Colonic mucosa (tissue), 4 donors: ENCODE measurements around the gene SRPX. TPM values are rescaled to one million over a fixed set of nuclear protein-coding genes. Genes with fewer than 3 reads are reported as not detected.

ENCODE experiments used
- DNase-seq: peaks from one replicate; pipeline ENCODE4 v3.0.0-alpha.2; 2020
- H3K27ac ChIP-seq: fragments of 200-600 bp; one replicate; pipeline ENCODE4 v1.8.0; 2021
- H3K27me3 ChIP-seq: fragments of 200-600 bp; one replicate; pipeline ENCODE4 v1.8.0; 2021
- H3K36me3 ChIP-seq: fragments of 200-600 bp; one replicate; pipeline ENCODE4 v1.8.0; 2021
- H3K4me1 ChIP-seq: fragments of 200-600 bp; one replicate; pipeline ENCODE4 v1.8.0; 2021; ENCODE audit warnings: mild to moderate bottlenecking
- H3K4me3 ChIP-seq: fragments of 200-600 bp; one replicate; pipeline ENCODE4 v1.8.0; 2021
- H3K9ac ChIP-seq, 2 donors: one replicate each; pipeline ENCODE4 v1.7.0; 2013; ENCODE audit warnings: control low read depth in 2 of 2, low read depth in 2 of 2, low read length in 2 of 2
- H3K9me3 ChIP-seq: fragments of 200-600 bp; one replicate; pipeline ENCODE4 v1.8.0; 2021
- CTCF ChIP-seq: fragments of 200-600 bp; IDR thresholded peaks from one replicate; pipeline ENCODE4 v1.8.0; 2022; ENCODE audit warnings: antibody characterized with exemption, mild to moderate bottlenecking
- intact Hi-C: fragments of 100-400 bp; cut with DNase I; formaldehyde crosslinking; loops from one replicate; pipeline ENCODE4 v1.14.1; 2022
- total RNA-seq, 2 donors: library from RNA; stranded (reverse); fragmentation: NEBNext Ultra II Directional in 1 of 2; extraction: Animal tissue kit (Norgen Biotek cat#: 25700) in 1 of 2; gene quantifications; one replicate each; pipeline ENCODE4 v1.2.1, GENCODE V29; 2021
- donor health status: healthy.
- donor health status: DM: no; HTN: no; CAD: no.
- donor health status: DM: no; HTN: no; CAD: no.

Gene SRPX
- total RNA-seq, 2 donors from 2014 or later = 7.6 to 15.9 TPM

GRCh38 chrX:38220024-38220414, 652 bp downstream of the SRPX start:
- H3K27ac ChIP-seq = no peak overlapping the region
- peak overlapping the region in 1 of 2 donors; percentile 41 for H3K9ac ChIP-seq
- intact Hi-C loops = no loop called here
- no peaks in the 10 kb centered on the region for H3K36me3 ChIP-seq
- H3K27me3 ChIP-seq = no peaks in the 10 kb centered on the region
- DNase-seq = peak; percentile 53
- TF ChIP-seq CTCF = no peak
- H3K9me3 ChIP-seq = no peaks in the 10 kb centered on the region
- H3K4me3 ChIP-seq = peak overlapping the region; percentile 32
- no peaks in the 10 kb centered on the region for H3K4me1 ChIP-seq

GRCh38 chrX:38216642-38217041, 4.0 kb downstream of the SRPX start:
- Histone ChIP-seq H3K36me3 (no peaks in the 10 kb centered on the region), H3K9ac (no peak overlapping the region), H3K4me3 (no peak overlapping the region), H3K27me3 (no peaks in the 10 kb centered on the region), H3K4me1 (no peaks in the 10 kb centered on the region), H3K9me3 (no peaks in the 10 kb centered on the region), H3K27ac (no peak overlapping the region)
- no peak for TF ChIP-seq CTCF
- DNase-seq = no peak
- intact Hi-C loops = no loop called here

GRCh38 chrX:38214551-38215531, 5.8 kb downstream of the SRPX start:
- Histone ChIP-seq H3K4me3 (no peak overlapping the region), H3K9ac (no peak overlapping the region), H3K4me1 (no peaks in the 10 kb centered on the region), H3K9me3 (no peaks in the 10 kb centered on the region), H3K36me3 (no peaks in the 10 kb centered on the region), H3K27ac (no peak overlapping the region), H3K27me3 (no peaks in the 10 kb centered on the region)
- no peak for DNase-seq
- TF ChIP-seq CTCF = no peak
- intact Hi-C loops = no loop called here

GRCh38 chrX:38214044-38214443, 6.6 kb downstream of the SRPX start:
- intact Hi-C loops = no loop called here
- no peaks in the 10 kb centered on the region for H3K9me3 ChIP-seq
- no peak for TF ChIP-seq CTCF
- H3K4me3 ChIP-seq = no peak overlapping the region
- H3K36me3 ChIP-seq = no peaks in the 10 kb centered on the region
- no peak overlapping the region for H3K27ac ChIP-seq
- H3K27me3 ChIP-seq = no peaks in the 10 kb centered on the region
- DNase-seq = no peak
- H3K4me1 ChIP-seq = no peaks in the 10 kb centered on the region
- no peak overlapping the region for H3K9ac ChIP-seq

- intact Hi-C loops = no loop called here
- Histone ChIP-seq H3K27ac (no peak overlapping the region), H3K9ac (no peak overlapping the region)
Observed at GRCh38 chrX:38211891-38212635, 8.6 kb downstream of the SRPX start.

More at GRCh38 chrX:38211891-38212635, 8.6 kb downstream of the SRPX start:
- H3K4me1 ChIP-seq = no peaks in the 10 kb centered on the region
- no peak for TF ChIP-seq CTCF
- H3K4me3 ChIP-seq = no peak overlapping the region
- no peaks in the 10 kb centered on the region for H3K9me3 ChIP-seq
- H3K36me3 ChIP-seq = no peaks in the 10 kb centered on the region
- no peaks in the 10 kb centered on the region for H3K27me3 ChIP-seq
- no peak for DNase-seq
